Suprapubic skin (tissue), 4 donors: ENCODE data around the gene TGFBR1. TPM values are rescaled to one million over a fixed set of nuclear protein-coding genes. Genes with fewer than 3 reads are reported as not detected.
"Not testable (repeated sequence)": the region's sequence is repeated elsewhere in the genome, so short reads cannot be mapped to it uniquely, and the experiment has no call there.

Source experiments
- DNase-seq, 2 donors: peaks; one replicate each; pipeline ENCODE4 v3.0.0-alpha.2; 2019; ENCODE audit warnings: low spot score in 2 of 2
- H3K27ac ChIP-seq: fragments of 200-600 bp; sonication (generic); one replicate; pipeline ENCODE4 v1.5.1; 2019
- H3K27me3 ChIP-seq: fragments of 200-600 bp; sonication (generic); one replicate; pipeline ENCODE4 v1.5.1; 2019
- H3K36me3 ChIP-seq: fragments of 200-600 bp; sonication (generic); one replicate; pipeline ENCODE4 v1.5.1; 2019
- H3K4me1 ChIP-seq: fragments of 200-600 bp; sonication (generic); one replicate; pipeline ENCODE4 v1.5.1; 2019
- H3K4me3 ChIP-seq: fragments of 200-600 bp; sonication (generic); one replicate; pipeline ENCODE4 v1.5.1; 2019; ENCODE audit warnings: mild to moderate bottlenecking
- H3K9me3 ChIP-seq: fragments of 200-600 bp; sonication (generic); one replicate; pipeline ENCODE4 v1.5.1; 2019
- EP300 ChIP-seq: sonication (generic); formaldehyde crosslinking; IDR thresholded peaks from one replicate; pipeline ENCODE4 v1.6.1; 2017; ENCODE audit warnings: antibody characterized with exemption
- POLR2A ChIP-seq, 2 donors: fragments of 450-650 bp; IDR thresholded peaks; one replicate each; pipeline ENCODE4 v1.6.1; 2017; ENCODE audit warnings: antibody characterized with exemption in 2 of 2, mild to moderate bottlenecking in 2 of 2, moderate library complexity in 2 of 2
- POLR2AphosphoS5 ChIP-seq, 3 donors: sonication (generic); formaldehyde crosslinking; IDR thresholded peaks; one replicate each; pipeline ENCODE4 v1.6.1; 2017; ENCODE audit warnings: antibody characterized with exemption in 3 of 3
- WGBS: methylation state at CpG from one replicate; pipeline ENCODE4 v1.1.5; 2018; 5-methylcytosine and 5-hydroxymethylcytosine counted together
- total RNA-seq, 4 donors: library from RNA; depleted of rRNA; stranded (reverse); fragments of >200 nt; gene quantifications; one replicate each; pipeline ENCODE4 v1.1.0, GENCODE V29; 2016
- TF ChIP-seq, protein P1 (sequence below), 2 donors: fragments of 200-600 bp in 1 of 2; fragments of 450-650 bp in 1 of 2; sonication (generic) in 1 of 2; IDR thresholded peaks; one replicate each; pipeline ENCODE4 v1.5.1; 2016 to 2019; ENCODE audit warnings: antibody characterized with exemption in 2 of 2, mild to moderate bottlenecking in 1 of 2, moderate library complexity in 1 of 2

TGFBR1 gene
- total RNA-seq, 4 donors from 2014 or later, result 11.3 to 19.8 (median 14.7) TPM

DNA sequence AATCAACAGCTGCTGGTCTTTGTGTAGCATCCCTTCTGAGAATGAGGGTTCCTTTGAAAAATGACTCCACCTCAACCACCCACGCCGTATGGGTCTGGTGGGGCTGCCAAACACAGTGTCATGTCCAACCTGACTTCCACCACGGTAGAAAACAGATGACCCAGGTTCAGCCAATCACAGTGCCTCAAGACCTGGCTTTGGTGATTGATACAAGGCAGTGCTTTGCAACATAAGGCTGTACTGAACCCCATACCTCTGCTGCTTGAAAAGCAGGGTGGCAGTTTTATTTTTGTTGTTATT, 11.5 kb upstream of the TGFBR1 start:
- Histone ChIP-seq H3K36me3 (no peaks in the 10 kb centered on the region), H3K27me3 (no peaks in the 10 kb centered on the region), H3K4me1 (peaks cover 2% of the 10 kb centered on the region), H3K27ac (no peak overlapping the region), H3K4me3 (no peak overlapping the region), H3K9me3 (no peaks in the 10 kb centered on the region)
- WGBS, result 82% methylated on average over 3 of the region's 3 CpGs
- DNase-seq, result no peak
- no peak for TF ChIP-seq POLR2AphosphoS5 (IDR thresholded peaks at IDR 0.05)
- TF ChIP-seq EP300, result no peak
- TF ChIP-seq POLR2A (IDR thresholded peaks at IDR 0.05), result no peak
- TF ChIP-seq, protein P1, sequence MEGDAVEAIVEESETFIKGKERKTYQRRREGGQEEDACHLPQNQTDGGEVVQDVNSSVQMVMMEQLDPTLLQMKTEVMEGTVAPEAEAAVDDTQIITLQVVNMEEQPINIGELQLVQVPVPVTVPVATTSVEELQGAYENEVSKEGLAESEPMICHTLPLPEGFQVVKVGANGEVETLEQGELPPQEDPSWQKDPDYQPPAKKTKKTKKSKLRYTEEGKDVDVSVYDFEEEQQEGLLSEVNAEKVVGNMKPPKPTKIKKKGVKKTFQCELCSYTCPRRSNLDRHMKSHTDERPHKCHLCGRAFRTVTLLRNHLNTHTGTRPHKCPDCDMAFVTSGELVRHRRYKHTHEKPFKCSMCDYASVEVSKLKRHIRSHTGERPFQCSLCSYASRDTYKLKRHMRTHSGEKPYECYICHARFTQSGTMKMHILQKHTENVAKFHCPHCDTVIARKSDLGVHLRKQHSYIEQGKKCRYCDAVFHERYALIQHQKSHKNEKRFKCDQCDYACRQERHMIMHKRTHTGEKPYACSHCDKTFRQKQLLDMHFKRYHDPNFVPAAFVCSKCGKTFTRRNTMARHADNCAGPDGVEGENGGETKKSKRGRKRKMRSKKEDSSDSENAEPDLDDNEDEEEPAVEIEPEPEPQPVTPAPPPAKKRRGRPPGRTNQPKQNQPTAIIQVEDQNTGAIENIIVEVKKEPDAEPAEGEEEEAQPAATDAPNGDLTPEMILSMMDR (IDR thresholded peaks at IDR 0.05), result no peak

DNA sequence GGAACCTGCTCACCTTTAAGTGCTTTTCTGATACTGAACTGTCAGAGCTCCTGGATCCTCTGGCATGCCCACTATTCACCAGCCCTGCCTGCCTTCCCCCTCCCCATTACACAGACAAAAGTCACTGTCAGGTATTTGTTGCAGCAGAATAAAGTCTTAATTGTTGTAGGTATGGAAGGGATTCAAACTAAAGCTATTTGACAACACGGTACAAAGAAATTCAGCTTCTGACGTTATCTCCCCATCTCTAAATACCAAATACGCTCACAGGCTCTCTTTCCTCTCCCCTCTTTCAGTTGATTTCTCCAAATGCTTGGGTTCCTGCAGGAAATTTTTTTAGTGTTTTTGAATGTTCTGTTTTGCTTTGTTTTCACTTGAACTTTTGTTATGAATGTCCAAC, 9.3 kb upstream of the TGFBR1 start:
- 77% methylated on average over 3 of the region's 3 CpGs for WGBS
- H3K27me3 ChIP-seq, result no peaks in the 10 kb centered on the region
- H3K27ac ChIP-seq, result no peak overlapping the region

DNA sequence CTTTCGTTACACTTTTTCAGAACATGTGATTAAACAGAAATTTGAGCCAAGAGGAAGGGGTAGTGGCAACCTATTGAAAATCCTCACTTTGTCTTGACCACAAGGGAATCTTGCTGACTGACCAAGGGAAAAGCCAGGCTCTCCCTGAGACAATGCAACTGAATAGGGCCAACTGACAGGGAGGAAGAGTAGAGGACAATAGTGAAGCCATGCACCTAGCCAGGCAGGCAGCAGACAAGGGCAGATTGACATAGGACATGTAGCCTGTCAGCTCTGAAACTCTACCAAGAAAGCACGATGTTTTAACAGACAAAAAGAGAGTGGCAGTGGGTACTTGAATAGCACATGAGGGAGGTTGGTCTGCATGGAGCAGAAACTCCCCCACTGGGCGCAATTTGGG, 8.5 kb upstream of the TGFBR1 start:
- Histone ChIP-seq H3K9me3 (no peaks in the 10 kb centered on the region), H3K4me1 (peaks cover 2% of the 10 kb centered on the region), H3K4me3 (no peak overlapping the region), H3K27me3 (no peaks in the 10 kb centered on the region), H3K27ac (no peak overlapping the region), H3K36me3 (no peaks in the 10 kb centered on the region)
- WGBS, result 77% methylated on average over 3 of the region's 3 CpGs
- TF ChIP-seq, protein P1 (IDR thresholded peaks at IDR 0.05), result no peak
- no peak for TF ChIP-seq POLR2A (IDR thresholded peaks at IDR 0.05)
- no peak for TF ChIP-seq EP300
- no peak for TF ChIP-seq POLR2AphosphoS5 (IDR thresholded peaks at IDR 0.05)
- DNase-seq, result no peak

More for the DNA sequence above, 9.3 kb upstream of the TGFBR1 start:
- DNase-seq, result no peak
- H3K4me1 ChIP-seq, result peaks cover 2% of the 10 kb centered on the region
- TF ChIP-seq, protein P1 (IDR thresholded peaks at IDR 0.05), result no peak
- TF ChIP-seq POLR2A (IDR thresholded peaks at IDR 0.05) (no peak), EP300 (no peak), POLR2AphosphoS5 (IDR thresholded peaks at IDR 0.05) (no peak)
- no peak overlapping the region for H3K4me3 ChIP-seq
- H3K9me3 ChIP-seq, result no peaks in the 10 kb centered on the region
- H3K36me3 ChIP-seq, result no peaks in the 10 kb centered on the region

DNA sequence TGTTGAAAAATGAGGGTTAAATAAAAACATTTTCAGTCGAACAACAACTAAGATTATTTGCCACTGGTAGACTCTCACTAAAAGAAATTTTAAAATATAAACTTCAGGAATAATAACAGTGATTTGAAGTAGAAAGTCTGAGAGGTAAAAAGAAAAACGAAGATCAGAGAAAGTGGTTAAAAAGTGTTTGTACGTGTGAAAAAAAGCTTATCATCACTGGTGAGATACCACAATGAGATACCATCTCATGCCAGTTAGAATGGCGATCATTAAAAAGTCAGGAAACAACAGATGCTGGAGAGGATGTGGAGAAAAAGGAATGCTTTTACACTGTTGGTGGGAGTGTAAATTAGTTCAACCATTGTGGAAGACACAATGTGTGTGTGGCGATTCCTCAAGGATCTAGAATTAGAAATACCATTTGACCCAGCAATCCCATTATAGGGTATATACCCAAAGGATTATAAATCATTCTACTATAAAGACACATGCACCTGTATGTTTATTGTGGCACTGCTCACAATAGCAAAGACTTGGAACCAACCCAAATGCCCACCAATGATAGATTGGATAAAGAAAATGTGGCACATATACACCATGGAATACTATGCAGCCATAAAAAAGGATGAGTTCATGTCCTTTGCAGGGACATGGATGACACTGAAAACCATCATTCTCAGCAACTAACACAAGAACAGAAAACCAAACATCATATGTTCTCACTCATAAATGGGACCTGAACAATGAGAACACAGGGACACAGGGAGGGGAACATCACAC, 4.9 kb upstream of the TGFBR1 start:
- not testable (repeated sequence) for H3K4me3 ChIP-seq, H3K36me3 ChIP-seq, H3K9me3 ChIP-seq, H3K27ac ChIP-seq, DNase-seq, H3K27me3 ChIP-seq
- H3K4me1 ChIP-seq, result peaks cover 18% of the 10 kb centered on the region
- 87% methylated on average over 5 of the region's 5 CpGs for WGBS

DNA sequence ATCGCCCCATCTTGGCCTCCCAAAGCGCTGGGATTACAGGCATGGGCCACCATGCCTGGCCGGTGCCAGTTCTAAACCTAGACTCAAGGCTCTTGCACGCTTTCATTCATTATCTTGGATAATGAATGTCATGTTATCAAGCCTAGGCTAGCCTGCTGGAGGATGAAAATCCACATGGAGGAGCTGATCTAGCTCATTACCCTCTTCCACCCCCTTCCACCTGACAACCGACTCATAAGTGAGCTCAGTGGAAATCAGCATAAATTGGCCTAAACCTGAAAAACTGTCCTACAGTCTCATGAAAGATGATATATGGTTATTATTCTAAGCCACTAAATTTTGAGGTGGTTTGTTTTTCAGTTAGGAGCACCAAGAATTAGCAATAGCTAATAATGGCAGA, 3.6 kb upstream of the TGFBR1 start:
- H3K36me3 ChIP-seq, result no peaks in the 10 kb centered on the region
- 96% methylated on average over 5 of the region's 5 CpGs for WGBS
- H3K4me1 ChIP-seq, result peaks cover 24% of the 10 kb centered on the region
- H3K27ac ChIP-seq, result no peak overlapping the region
- H3K4me3 ChIP-seq, result no peak overlapping the region
- H3K27me3 ChIP-seq, result no peaks in the 10 kb centered on the region
- no peaks in the 10 kb centered on the region for H3K9me3 ChIP-seq
- TF ChIP-seq POLR2A (IDR thresholded peaks at IDR 0.05) (no peak), EP300 (no peak), POLR2AphosphoS5 (IDR thresholded peaks at IDR 0.05) (no peak)
- TF ChIP-seq, protein P1 (IDR thresholded peaks at IDR 0.05), result no peak
- DNase-seq, result no peak

DNA sequence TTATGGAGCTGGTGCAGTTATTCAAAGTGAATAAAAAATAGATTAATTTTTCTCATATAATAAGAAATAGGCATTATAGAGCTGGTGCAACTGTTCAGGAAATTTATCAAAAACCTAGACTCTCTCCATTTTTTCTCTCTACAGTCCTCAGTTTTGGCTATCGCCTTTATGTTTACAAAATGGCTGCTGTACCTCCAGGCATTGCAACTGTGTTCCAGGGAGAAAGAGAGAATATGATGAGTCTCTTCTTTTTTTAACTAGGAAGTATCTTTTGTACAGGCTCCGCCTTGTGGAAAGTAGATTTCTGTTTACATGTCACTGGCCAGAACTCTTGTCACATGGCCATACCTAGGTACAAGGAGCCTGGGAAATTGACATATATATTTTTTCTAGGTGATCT, 3.1 kb upstream of the TGFBR1 start:
- 99% methylated on average over 2 of the region's 2 CpGs for WGBS
- Histone ChIP-seq H3K9me3 (no peaks in the 10 kb centered on the region), H3K27me3 (no peaks in the 10 kb centered on the region), H3K4me3 (no peak overlapping the region), H3K27ac (no peak overlapping the region), H3K4me1 (peaks cover 28% of the 10 kb centered on the region), H3K36me3 (no peaks in the 10 kb centered on the region)
- DNase-seq, result no peak
- TF ChIP-seq POLR2AphosphoS5 (IDR thresholded peaks at IDR 0.05) (no peak), POLR2A (IDR thresholded peaks at IDR 0.05) (no peak), EP300 (no peak)
- TF ChIP-seq, protein P1 (IDR thresholded peaks at IDR 0.05), result no peak
